Regular cardiac myocyte (primary cell): ENCODE results near the gene MAP3K21. TPM values are rescaled to one million over a fixed set of nuclear protein-coding genes. Genes with fewer than 3 reads are reported as not detected.

ENCODE experiments used
- total RNA-seq: library from RNA; depleted of rRNA; stranded (reverse); fragments of >200 nt; gene quantifications from 2 replicates; pipeline ENCODE4 v1.2.3, GENCODE V29; 2014

MAP3K21 gene
- 0.19 and 0.28 TPM in 2 replicates for total RNA-seq

DNA sequence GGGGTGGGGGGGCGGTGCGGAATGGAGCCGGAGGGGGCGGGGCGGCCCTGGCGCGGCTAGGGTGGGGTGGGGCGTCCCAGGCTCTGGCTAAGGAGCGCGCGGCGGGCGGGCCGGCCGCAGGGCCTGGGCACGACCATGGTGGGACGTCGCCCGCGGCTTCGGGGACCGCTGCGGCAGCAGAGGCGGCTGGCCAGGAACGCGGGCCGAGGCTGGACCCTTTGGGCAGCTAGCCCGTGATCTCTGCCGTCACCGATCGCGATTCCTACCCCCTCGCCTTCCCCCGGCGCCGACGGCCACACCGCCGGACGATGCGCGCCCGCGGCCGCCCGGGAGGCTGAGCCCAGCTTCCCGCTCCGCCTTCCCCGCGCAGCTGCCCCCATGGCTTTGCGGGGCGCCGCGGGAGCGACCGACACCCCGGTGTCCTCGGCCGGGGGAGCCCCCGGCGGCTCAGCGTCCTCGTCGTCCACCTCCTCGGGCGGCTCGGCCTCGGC, at the start of gene MAP3K21:
Gene MAP3K21, plus strand, starts transcription at position 74 of the 491 bp plus-strand sequence. Its CDS starts 305 bp downstream, at position 379.

GRCh38 chr1:233295237-233295974, 32.1 kb upstream of the MAP3K21 start, which contains the start of gene PCNX2:
Gene PCNX2, minus strand, starts transcription at chr1:233295725. Its CDS starts 247 bp downstream, at chr1:233295478.

Other genes starting within 250 kb of the MAP3K21 start
- gene PCNX2, start 32.0 kb upstream of the MAP3K21 start, total RNA-seq, result 13.4 and 40.0 TPM in 2 replicates